Neural progenitor cell (in vitro differentiated cells): Measurements from ENCODE around the gene ANAPC5. TPM values are rescaled to one million over a fixed set of nuclear protein-coding genes. Genes with fewer than 3 reads are reported as not detected.

Experiments used
- DNase-seq: peaks from one replicate; pipeline ENCODE4 v3.0.0-alpha.2; 2016; ENCODE audit warnings: low spot score
- H2AFZ ChIP-seq: fragments of 200-600 bp; sonication (generic); replicated peaks from 2 replicates; pipeline ENCODE4 v1.6.1; 2016; ENCODE audit warnings: antibody characterized with exemption
- H3F3A ChIP-seq: fragments of 200-600 bp; sonication (generic); 2 replicates; pipeline ENCODE4 v1.6.1; 2016; ENCODE audit warnings: antibody characterized with exemption, low read depth
- H3K27ac ChIP-seq: fragments of 200-600 bp; sonication (generic); 2 replicates; pipeline ENCODE4 v1.5.1; 2016; ENCODE audit warnings: mild to moderate bottlenecking
- H3K27me3 ChIP-seq: fragments of 200-600 bp; sonication (generic); 2 replicates; pipeline ENCODE4 v1.6.1; 2016; ENCODE audit warnings: mild to moderate bottlenecking, moderate library complexity
- H3K36me3 ChIP-seq: fragments of 200-600 bp; sonication (generic); 2 replicates; pipeline ENCODE4 v1.5.1; 2016
- H3K4me1 ChIP-seq: fragments of 200-600 bp; sonication (generic); 2 replicates; pipeline ENCODE4 v1.6.1; 2016; ENCODE audit warnings: mixed run types
- H3K4me2 ChIP-seq: fragments of 200-600 bp; sonication (generic); 2 replicates; pipeline ENCODE4 v1.6.1; 2016
- H3K4me3 ChIP-seq: fragments of 200-600 bp; sonication (generic); 2 replicates; pipeline ENCODE4 v1.5.1; 2016
- H3K79me2 ChIP-seq: fragments of 200-600 bp; sonication (generic); 2 replicates; pipeline ENCODE4 v1.6.1; 2016; ENCODE audit warnings: low read depth
- H3K9ac ChIP-seq: fragments of 200-600 bp; sonication (generic); 2 replicates; pipeline ENCODE4 v1.6.1; 2016
- H3K9me3 ChIP-seq: fragments of 200-600 bp; sonication (generic); 2 replicates; pipeline ENCODE4 v1.5.1; 2016; ENCODE audit warnings: low read depth
- H4K20me1 ChIP-seq: fragments of 200-600 bp; sonication (generic); 2 replicates; pipeline ENCODE4 v1.6.1; 2016; ENCODE audit warnings: low read depth
- H3K27ac Mint-ChIP-seq: 3 replicates; pipeline ENCODE4 v1.8.0; 2021; ENCODE audit warnings: mixed read lengths
- H3K27me3 Mint-ChIP-seq: 2 replicates; pipeline ENCODE4 v1.8.0; 2022; ENCODE audit warnings: low read depth, mild to moderate bottlenecking, inconsistent platforms, moderate library complexity, mixed read lengths; ENCODE audit not compliant: insufficient read depth
- H3K36me3 Mint-ChIP-seq: 3 replicates; pipeline ENCODE4 v1.8.0; 2021; ENCODE audit warnings: mixed read lengths
- H3K4me1 Mint-ChIP-seq: 3 replicates; pipeline ENCODE4 v1.8.0; 2021; ENCODE audit warnings: mixed read lengths
- H3K4me3 Mint-ChIP-seq: 3 replicates; pipeline ENCODE4 v1.8.0; 2021; ENCODE audit warnings: mild to moderate bottlenecking, moderate library complexity, mixed read lengths
- H3K9me3 Mint-ChIP-seq: 3 replicates; pipeline ENCODE4 v1.8.0; 2020; ENCODE audit warnings: mixed read lengths
- CTCF ChIP-seq: fragments of 200-600 bp; sonication (generic); IDR thresholded peaks from 2 replicates; pipeline ENCODE4 v1.5.1; 2017; ENCODE audit warnings: antibody characterized with exemption, mild to moderate bottlenecking
- EZH2 ChIP-seq: fragments of 200-600 bp; sonication (generic); IDR thresholded peaks from 2 replicates; pipeline ENCODE4 v1.6.1; 2017; ENCODE audit warnings: antibody characterized with exemption, mild to moderate bottlenecking, moderate library complexity
- EZH2phosphoT487 ChIP-seq: fragments of 200-600 bp; sonication (generic); IDR thresholded peaks from 2 replicates; pipeline ENCODE4 v1.6.1; 2017; ENCODE audit warnings: antibody characterized with exemption
- total RNA-seq: library from RNA; depleted of rRNA; stranded (reverse); fragments of >200 nt; gene quantifications from 2 replicates; pipeline ENCODE4 v1.2.3, GENCODE V29; 2015; ENCODE audit warnings: low replicate concordance

The ANAPC5 gene
- total RNA-seq, 1 donor from 2014 or later = 190 TPM

DNA sequence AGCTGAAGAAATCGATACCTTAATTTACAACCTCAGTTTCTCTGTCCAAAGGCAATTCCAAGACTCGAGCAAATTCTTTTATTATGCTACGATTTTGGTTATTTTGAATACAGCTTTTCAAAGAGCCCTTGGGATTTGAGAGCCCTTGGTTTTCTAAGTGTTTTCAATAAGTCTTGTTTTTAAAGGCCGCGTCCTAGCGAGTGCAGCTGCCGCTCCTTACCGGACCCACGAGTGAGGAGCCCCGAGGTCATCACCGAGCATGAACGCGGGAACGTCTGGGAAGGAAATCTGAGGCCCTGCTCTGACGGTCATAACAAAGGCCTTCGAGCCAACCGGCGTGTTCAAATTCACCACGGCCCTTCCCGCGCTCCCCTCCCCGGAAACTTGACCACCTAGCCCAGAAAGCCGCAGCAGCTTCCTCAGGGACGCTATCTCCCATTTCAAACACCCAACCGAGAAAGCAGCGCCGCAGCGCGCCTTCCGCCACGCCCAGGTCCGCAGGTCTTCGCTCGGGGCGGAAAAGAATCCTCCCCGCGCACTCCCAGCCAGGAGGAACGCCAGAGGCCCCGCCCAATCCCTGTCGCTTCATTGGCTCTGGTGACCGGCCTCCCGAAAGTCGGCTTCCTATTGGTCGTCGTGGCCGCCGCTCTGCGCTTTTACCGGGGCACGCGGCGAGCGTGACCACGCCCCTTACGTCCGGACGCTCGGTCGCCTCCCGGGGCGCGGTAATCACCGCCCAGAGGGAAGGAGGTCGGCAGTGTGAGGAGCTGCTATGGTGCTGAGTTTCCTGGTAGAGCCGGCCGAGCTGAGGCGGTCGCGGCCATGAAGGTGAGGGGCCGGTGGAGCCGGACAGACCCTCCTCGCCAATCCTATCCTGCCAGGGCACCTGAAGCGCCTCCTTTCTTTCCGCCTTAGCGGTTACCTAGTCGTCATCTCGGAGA lies 47.5 kb upstream of the ANAPC5 start, which contains the start of gene RNF34:
Gene RNF34, plus strand, starts transcription at position 728 of the 941 bp plus-strand sequence. Its CDS starts 95 bp downstream, at position 823.
- Mint-ChIP-seq H3K36me3 (peaks cover 2% of the 10 kb centered on the region), H3K9me3 (peaks cover 2% of the 10 kb centered on the region), H3K4me1 (peaks cover 24% of the 10 kb centered on the region), H3K27me3 (peaks cover 2% of the 10 kb centered on the region), H3K4me3 (peak within 1 kb of the TSS; percentile 96), H3K27ac (peak within 1 kb of the TSS; percentile 86)
- Histone ChIP-seq H3K27me3 (no peaks in the 10 kb centered on the region), H3K4me2 (peak within 1 kb of the TSS; percentile 90), H3K36me3 (no peaks in the 10 kb centered on the region), H3K4me3 (peak within 1 kb of the TSS; percentile 64), H3K9ac (peak within 1 kb of the TSS; percentile 59), H3K9me3 (no peaks in the 10 kb centered on the region), H3K79me2 (peaks cover 56% of the 10 kb centered on the region), H3K4me1 (peaks cover 24% of the 10 kb centered on the region), H4K20me1 (peaks cover 22% of the 10 kb centered on the region), H3K27ac (peak within 1 kb of the TSS; percentile 54), H3F3A (peaks cover 20% of the 10 kb centered on the region), H2AFZ (peak within 1 kb of the TSS; percentile 7)
- no peak for TF ChIP-seq CTCF
- TF ChIP-seq EZH2phosphoT487 = no peak
- TF ChIP-seq EZH2 = no peak
- peak; percentile 100 for DNase-seq

DNA sequence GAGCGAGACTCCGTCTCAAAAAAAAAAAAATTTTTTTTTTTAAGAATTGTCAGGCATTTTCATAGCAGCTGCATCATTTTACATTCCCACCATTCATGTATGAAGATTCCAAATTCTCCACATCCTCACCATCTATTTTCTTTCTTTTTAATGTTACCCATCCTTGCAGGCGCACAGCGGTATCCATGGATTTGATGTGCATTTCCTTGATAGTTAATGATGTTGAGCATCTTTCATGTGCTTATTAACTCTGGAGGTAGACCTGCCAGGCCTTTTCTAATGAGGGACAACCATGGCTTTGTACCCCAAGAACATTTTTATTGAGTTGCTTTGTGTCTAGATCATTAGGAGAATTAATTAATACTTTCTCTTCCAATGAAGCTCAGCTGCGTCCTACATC lies 46.1 kb upstream of the ANAPC5 start:
- no peak for DNase-seq
- no peak overlapping the region for H3K9ac ChIP-seq
- peak overlapping the region; percentile 25 for H3K27ac Mint-ChIP-seq

DNA sequence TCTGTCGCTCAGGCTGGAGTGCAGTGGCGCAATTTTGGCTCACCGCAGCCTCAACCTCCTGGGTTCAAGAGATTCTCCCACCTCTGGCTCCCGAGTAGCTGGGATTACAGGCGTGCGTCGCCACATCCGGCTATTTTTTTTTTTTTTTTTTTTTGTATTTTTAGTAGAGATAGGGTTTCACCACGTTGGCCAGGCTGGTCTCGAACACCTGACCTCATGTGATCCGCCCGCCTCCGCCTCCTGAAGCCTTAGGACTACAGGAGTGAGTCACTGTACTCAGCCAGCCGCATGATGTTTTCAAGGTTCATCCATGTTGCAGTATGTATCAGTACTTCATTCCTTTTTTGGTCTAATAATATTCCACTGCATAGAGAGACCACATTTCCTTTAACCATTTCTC lies 45.3 kb upstream of the ANAPC5 start:
- Histone ChIP-seq H4K20me1 (peaks cover 17% of the 10 kb centered on the region), H3K79me2 (peaks cover 34% of the 10 kb centered on the region), H3K27ac (no peak overlapping the region), H3K36me3 (no peaks in the 10 kb centered on the region), H3K9me3 (no peaks in the 10 kb centered on the region), H3K27me3 (no peaks in the 10 kb centered on the region), H3K4me1 (peaks cover 22% of the 10 kb centered on the region), H2AFZ (no peak overlapping the region), H3K9ac (no peak overlapping the region), H3K4me2 (no peak overlapping the region), H3K4me3 (no peak overlapping the region), H3F3A (peaks cover 20% of the 10 kb centered on the region)
- Mint-ChIP-seq H3K27me3 (peaks cover 2% of the 10 kb centered on the region), H3K4me3 (no peak overlapping the region), H3K9me3 (peaks cover 2% of the 10 kb centered on the region), H3K36me3 (peaks cover 2% of the 10 kb centered on the region), H3K27ac (no peak overlapping the region), H3K4me1 (peaks cover 23% of the 10 kb centered on the region)
- TF ChIP-seq EZH2phosphoT487 (no peak), EZH2 (no peak), CTCF (no peak)
- DNase-seq = no peak

More for the DNA sequence above, 46.1 kb upstream of the ANAPC5 start:
- H3K4me3 Mint-ChIP-seq = peak overlapping the region; percentile 96
- H4K20me1 ChIP-seq = peaks cover 22% of the 10 kb centered on the region
- TF ChIP-seq CTCF = no peak
- TF ChIP-seq EZH2 = no peak
- TF ChIP-seq EZH2phosphoT487 = no peak
- H2AFZ ChIP-seq = no peak overlapping the region
- H3K4me2 ChIP-seq = peak overlapping the region; percentile 90
- peaks cover 2% of the 10 kb centered on the region for H3K36me3 Mint-ChIP-seq
- no peak overlapping the region for H3K27ac ChIP-seq
- peaks cover 24% of the 10 kb centered on the region for H3K4me1 Mint-ChIP-seq
- peaks cover 20% of the 10 kb centered on the region for H3F3A ChIP-seq
- H3K4me1 ChIP-seq = peaks cover 24% of the 10 kb centered on the region
- H3K9me3 ChIP-seq = no peaks in the 10 kb centered on the region
- H3K27me3 ChIP-seq = no peaks in the 10 kb centered on the region
- peaks cover 43% of the 10 kb centered on the region for H3K79me2 ChIP-seq
- peaks cover 2% of the 10 kb centered on the region for H3K9me3 Mint-ChIP-seq
- H3K27me3 Mint-ChIP-seq = peaks cover 2% of the 10 kb centered on the region
- peak overlapping the region; percentile 64 for H3K4me3 ChIP-seq
- no peaks in the 10 kb centered on the region for H3K36me3 ChIP-seq
